Activated T-cell treated with anti-CD3 and anti-CD28 coated beads, Interleukin-2, amount 50 U/mL, for 24 hours (primary cell): ENCODE results near the gene RPL27A.

ENCODE experiments used
- DNase-seq: peaks from one replicate; pipeline ENCODE4 v3.0.0-alpha.2; 2020
- H3K27ac Mint-ChIP-seq: 2 replicates; pipeline ENCODE4 v1.8.0; 2020; ENCODE audit warnings: mild to moderate bottlenecking, mixed read lengths
- H3K27me3 Mint-ChIP-seq: 2 replicates; pipeline ENCODE4 v1.8.0; 2020; ENCODE audit warnings: mixed read lengths
- H3K36me3 Mint-ChIP-seq: 2 replicates; pipeline ENCODE4 v1.8.0; 2020; ENCODE audit warnings: low read depth, mixed read lengths
- H3K4me1 Mint-ChIP-seq: 2 replicates; pipeline ENCODE4 v1.8.0; 2020; ENCODE audit warnings: low read depth, mixed read lengths
- H3K4me3 Mint-ChIP-seq: 2 replicates; pipeline ENCODE4 v1.8.0; 2020; ENCODE audit warnings: mild to moderate bottlenecking, moderate library complexity, mixed read lengths
- H3K9me3 Mint-ChIP-seq: 2 replicates; pipeline ENCODE4 v1.8.0; 2020; ENCODE audit warnings: mixed read lengths

RPL27A gene

GRCh38 chr11:8701891-8702597 lies 19.5 kb downstream of the RPL27A start:
- H3K27me3 Mint-ChIP-seq: no peaks in the 10 kb centered on the region
- no peaks in the 10 kb centered on the region for H3K4me1 Mint-ChIP-seq
- H3K4me3 Mint-ChIP-seq: no peak overlapping the region
- peaks cover 7% of the 10 kb centered on the region for H3K36me3 Mint-ChIP-seq
- DNase-seq: no peak
- H3K9me3 Mint-ChIP-seq: no peaks in the 10 kb centered on the region
- no peak overlapping the region for H3K27ac Mint-ChIP-seq

- no peak overlapping the region for H3K4me3 Mint-ChIP-seq
- H3K9me3 Mint-ChIP-seq: no peaks in the 10 kb centered on the region
- H3K27me3 Mint-ChIP-seq: no peaks in the 10 kb centered on the region
- no peak overlapping the region for H3K27ac Mint-ChIP-seq
- peaks cover 2% of the 10 kb centered on the region for H3K36me3 Mint-ChIP-seq
- H3K4me1 Mint-ChIP-seq: no peaks in the 10 kb centered on the region
- no peak for DNase-seq
Measured at GRCh38 chr11:8702598-8702915, 20.0 kb downstream of the RPL27A start.

DNA sequence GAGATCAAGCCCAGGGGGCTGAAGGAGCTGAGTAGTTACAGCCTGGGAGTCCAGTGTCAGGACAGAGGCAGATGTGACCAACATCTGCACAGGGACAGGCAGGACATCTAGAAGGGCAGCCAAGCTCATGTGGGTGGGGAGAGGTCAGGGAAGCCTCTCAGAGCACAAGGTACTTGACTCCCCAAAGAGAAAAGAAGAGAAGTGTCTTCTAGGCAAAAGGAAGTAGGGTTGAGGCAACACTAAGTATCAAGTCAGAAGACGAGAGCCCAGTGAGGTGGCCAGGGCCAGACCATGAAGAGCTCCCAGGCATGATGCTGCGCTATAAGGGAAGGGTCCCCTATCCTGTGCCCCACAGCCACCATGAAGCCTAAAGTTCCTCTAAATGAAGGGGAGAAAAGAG lies 21.5 kb downstream of the RPL27A start:
- Mint-ChIP-seq H3K27me3 (no peaks in the 10 kb centered on the region), H3K4me3 (no peak overlapping the region), H3K9me3 (no peaks in the 10 kb centered on the region), H3K4me1 (no peaks in the 10 kb centered on the region), H3K27ac (no peak overlapping the region), H3K36me3 (no peaks in the 10 kb centered on the region)
- no peak for DNase-seq

GRCh38 chr11:8705146-8705545 lies 22.6 kb downstream of the RPL27A start:
- DNase-seq: no peak
- Mint-ChIP-seq H3K4me1 (no peaks in the 10 kb centered on the region), H3K9me3 (no peaks in the 10 kb centered on the region), H3K27ac (no peak overlapping the region), H3K27me3 (no peaks in the 10 kb centered on the region), H3K36me3 (no peaks in the 10 kb centered on the region), H3K4me3 (no peak overlapping the region)

DNA sequence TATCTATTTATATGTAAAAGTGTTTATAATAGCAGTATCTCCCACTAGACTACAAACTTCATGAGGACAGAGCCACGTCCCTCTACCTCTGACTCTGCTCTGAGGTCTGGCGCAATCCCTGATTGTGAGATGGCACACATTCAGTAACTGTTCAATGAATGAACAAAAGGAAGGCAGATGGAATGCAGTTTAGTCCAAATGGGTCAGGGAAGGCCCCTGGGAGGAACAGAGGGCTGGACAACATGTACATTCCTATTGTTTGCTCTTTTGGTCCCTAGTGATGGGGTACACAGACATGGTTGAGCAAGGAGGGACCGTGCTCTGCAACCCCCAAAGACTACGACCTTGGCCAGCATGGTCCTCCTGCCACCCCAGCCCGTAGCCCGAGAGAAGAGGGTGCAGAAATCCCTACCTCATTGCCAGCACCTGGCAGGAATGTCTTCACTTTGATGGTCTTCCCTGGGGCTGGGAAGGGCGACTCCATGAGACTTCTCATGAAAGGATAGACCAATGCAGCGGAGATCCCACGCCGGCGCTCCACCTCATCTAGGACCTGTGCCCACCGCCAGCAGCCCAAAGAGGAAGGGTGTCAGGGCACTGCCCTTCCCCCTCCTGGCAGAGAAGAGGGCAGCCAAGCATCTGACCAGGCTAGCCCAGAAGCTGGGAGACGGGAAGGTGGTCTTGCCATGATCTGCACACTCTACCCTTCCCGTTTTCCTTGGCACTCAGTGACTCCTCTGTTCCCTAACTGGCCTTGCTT lies 24.3 kb downstream of the RPL27A start:
- Mint-ChIP-seq H3K27ac (no peak overlapping the region), H3K4me1 (no peaks in the 10 kb centered on the region), H3K9me3 (no peaks in the 10 kb centered on the region), H3K36me3 (no peaks in the 10 kb centered on the region), H3K27me3 (no peaks in the 10 kb centered on the region), H3K4me3 (no peak overlapping the region)
- DNase-seq: no peak

DNA sequence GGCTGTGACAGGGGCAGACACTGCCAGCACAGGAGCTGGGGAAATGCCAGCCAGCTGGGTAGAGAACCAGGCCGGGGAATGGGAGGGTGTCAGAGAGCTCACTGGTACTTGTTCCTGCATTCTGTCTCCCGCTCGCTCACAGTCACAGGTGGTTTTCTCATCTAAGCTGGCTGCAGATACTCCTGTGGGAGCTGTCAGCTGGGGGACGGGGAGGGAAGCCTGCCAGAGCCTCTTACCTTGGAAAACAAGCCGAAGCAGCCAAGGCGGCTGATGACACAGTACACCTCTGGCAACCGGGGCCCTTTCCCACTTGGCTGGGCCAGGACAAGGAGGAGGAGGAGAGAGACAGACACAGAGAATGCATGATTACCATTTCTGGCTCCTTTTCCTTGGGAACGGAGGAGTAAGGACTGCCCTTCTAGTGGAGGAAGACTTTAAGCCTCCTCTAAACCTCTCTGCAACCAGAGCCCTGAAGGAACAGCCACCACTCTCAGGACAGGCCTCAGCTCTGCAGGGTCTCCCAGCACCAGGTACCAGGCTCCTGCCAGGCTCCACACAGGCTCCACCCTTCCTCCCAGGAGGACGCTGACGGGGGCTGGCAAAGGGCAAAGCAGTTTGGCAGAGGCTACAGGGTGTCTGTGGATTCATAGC lies 25.1 kb downstream of the RPL27A start:
- Mint-ChIP-seq H3K4me1 (no peaks in the 10 kb centered on the region), H3K27ac (no peak overlapping the region), H3K27me3 (no peaks in the 10 kb centered on the region), H3K36me3 (no peaks in the 10 kb centered on the region), H3K4me3 (no peak overlapping the region), H3K9me3 (no peaks in the 10 kb centered on the region)
- DNase-seq: no peak

DNA sequence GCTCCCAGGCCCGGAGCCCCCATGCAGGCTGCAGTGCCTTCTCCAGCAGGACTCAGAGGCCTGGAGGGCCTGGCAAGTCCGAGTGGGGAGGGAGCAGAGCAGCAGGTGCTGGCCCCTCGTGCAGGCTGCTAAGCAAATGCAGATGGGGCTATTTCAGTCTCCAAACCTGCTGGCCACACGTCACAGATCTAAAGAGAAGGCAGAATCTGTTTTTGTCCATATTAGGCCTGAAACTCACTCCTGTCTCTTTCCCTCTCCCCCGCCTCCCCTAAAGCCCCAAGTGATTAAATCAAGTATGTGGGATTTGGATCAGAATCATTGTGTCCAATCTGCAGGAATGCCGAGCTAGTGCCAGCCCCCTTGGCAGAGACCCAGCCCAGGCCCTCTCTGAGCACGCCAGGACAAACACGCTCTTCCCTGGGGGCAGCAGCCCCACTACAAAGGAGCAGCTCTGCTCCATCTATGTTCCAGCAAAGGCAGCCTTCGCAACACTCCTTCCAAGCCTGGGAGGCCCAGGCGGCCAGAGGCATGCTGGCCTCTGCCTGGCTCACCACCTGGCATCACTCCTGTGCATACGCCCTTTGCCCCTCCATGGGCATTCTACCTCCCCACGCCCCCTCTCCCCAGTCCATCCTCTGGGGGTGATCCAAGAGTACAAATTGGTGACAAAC lies 26.5 kb downstream of the RPL27A start:
- H3K4me3 Mint-ChIP-seq: no peak overlapping the region
- H3K4me1 Mint-ChIP-seq: no peaks in the 10 kb centered on the region
- no peaks in the 10 kb centered on the region for H3K36me3 Mint-ChIP-seq
- no peaks in the 10 kb centered on the region for H3K27me3 Mint-ChIP-seq
- no peak for DNase-seq
- H3K9me3 Mint-ChIP-seq: no peaks in the 10 kb centered on the region
- no peak overlapping the region for H3K27ac Mint-ChIP-seq

GRCh38 chr11:8709777-8710176 lies 27.2 kb downstream of the RPL27A start:
- Mint-ChIP-seq H3K4me3 (no peak overlapping the region), H3K9me3 (no peaks in the 10 kb centered on the region), H3K27ac (no peak overlapping the region), H3K27me3 (no peaks in the 10 kb centered on the region), H3K4me1 (no peaks in the 10 kb centered on the region), H3K36me3 (no peaks in the 10 kb centered on the region)
- no peak for DNase-seq

GRCh38 chr11:8711895-8712442 lies 29.4 kb downstream of the RPL27A start:
- DNase-seq: no peak
- H3K36me3 Mint-ChIP-seq: no peaks in the 10 kb centered on the region
- no peaks in the 10 kb centered on the region for H3K4me1 Mint-ChIP-seq
- H3K27me3 Mint-ChIP-seq: no peaks in the 10 kb centered on the region
- no peak overlapping the region for H3K4me3 Mint-ChIP-seq
- no peaks in the 10 kb centered on the region for H3K9me3 Mint-ChIP-seq
- H3K27ac Mint-ChIP-seq: no peak overlapping the region

DNA sequence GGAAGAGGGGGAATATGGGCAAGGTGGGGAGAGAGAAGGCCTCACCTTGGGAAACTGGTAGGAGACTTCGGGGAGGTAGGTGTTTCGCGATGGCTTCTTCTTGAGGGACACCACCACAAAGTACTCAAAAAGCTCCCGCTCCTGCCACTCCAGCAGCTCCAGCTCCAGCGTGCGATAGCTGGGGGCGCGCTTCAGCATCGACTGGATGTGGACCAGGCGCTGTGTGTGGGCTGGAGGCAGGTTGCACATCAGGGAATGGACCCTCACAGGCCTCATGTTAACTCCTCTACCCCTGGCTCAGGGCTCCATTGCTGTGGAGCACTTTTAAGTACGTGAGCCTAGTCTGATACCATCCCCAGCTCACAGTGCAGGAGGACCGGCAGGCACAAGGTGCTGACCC lies 29.9 kb downstream of the RPL27A start:
- no peaks in the 10 kb centered on the region for H3K9me3 Mint-ChIP-seq
- H3K36me3 Mint-ChIP-seq: no peaks in the 10 kb centered on the region
- H3K4me3 Mint-ChIP-seq: no peak overlapping the region
- H3K27ac Mint-ChIP-seq: no peak overlapping the region
- H3K27me3 Mint-ChIP-seq: no peaks in the 10 kb centered on the region
- no peak for DNase-seq
- peaks cover 3% of the 10 kb centered on the region for H3K4me1 Mint-ChIP-seq

- H3K27ac Mint-ChIP-seq: no peak overlapping the region
- peaks cover 6% of the 10 kb centered on the region for H3K4me1 Mint-ChIP-seq
- peaks cover 6% of the 10 kb centered on the region for H3K27me3 Mint-ChIP-seq
- H3K4me3 Mint-ChIP-seq: no peak overlapping the region
- DNase-seq: no peak
- no peaks in the 10 kb centered on the region for H3K36me3 Mint-ChIP-seq
- no peaks in the 10 kb centered on the region for H3K9me3 Mint-ChIP-seq
Measured at GRCh38 chr11:8713760-8714454, 31.3 kb downstream of the RPL27A start.

GRCh38 chr11:8714622-8715225 lies 32.1 kb downstream of the RPL27A start:
- Mint-ChIP-seq H3K9me3 (no peaks in the 10 kb centered on the region), H3K4me3 (no peak overlapping the region), H3K27me3 (peaks cover 6% of the 10 kb centered on the region), H3K27ac (no peak overlapping the region), H3K4me1 (peaks cover 6% of the 10 kb centered on the region), H3K36me3 (no peaks in the 10 kb centered on the region)
- DNase-seq: no peak

DNA sequence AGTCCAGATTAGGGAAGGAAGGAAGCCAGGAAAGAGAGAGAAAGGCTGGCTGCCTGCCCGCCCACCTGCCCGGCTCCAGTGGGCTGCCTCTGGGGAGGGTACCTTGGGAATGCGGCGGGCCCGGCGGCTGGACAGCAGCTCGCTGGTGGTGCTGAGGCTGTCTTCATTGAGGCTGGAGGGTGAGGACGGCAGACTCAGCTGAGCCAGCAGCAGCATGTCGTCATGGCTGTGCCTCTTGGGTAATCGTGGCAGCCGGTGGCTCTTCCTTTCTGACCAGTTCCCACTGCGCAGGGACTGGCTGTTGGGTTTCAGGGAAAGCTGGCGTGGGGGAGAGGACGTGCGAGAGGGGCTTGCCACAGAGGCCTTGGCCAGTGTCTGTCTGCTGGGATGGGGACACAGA lies 32.9 kb downstream of the RPL27A start:
- Mint-ChIP-seq H3K27me3 (peaks cover 8% of the 10 kb centered on the region), H3K4me1 (peaks cover 6% of the 10 kb centered on the region), H3K27ac (no peak overlapping the region), H3K9me3 (no peaks in the 10 kb centered on the region), H3K36me3 (no peaks in the 10 kb centered on the region), H3K4me3 (no peak overlapping the region)
- DNase-seq: no peak

GRCh38 chr11:8717544-8717875 lies 34.9 kb downstream of the RPL27A start:
- H3K9me3 Mint-ChIP-seq: no peaks in the 10 kb centered on the region
- H3K27me3 Mint-ChIP-seq: peaks cover 17% of the 10 kb centered on the region
- peaks cover 6% of the 10 kb centered on the region for H3K4me1 Mint-ChIP-seq
- no peak for DNase-seq
- H3K27ac Mint-ChIP-seq: no peak overlapping the region
- H3K36me3 Mint-ChIP-seq: no peaks in the 10 kb centered on the region
- H3K4me3 Mint-ChIP-seq: no peak overlapping the region
